HepG2 (cell line): ENCODE data around the gene PPP1R9A. TPM values are rescaled to one million over a fixed set of nuclear protein-coding genes. Genes with fewer than 3 reads are reported as not detected.

Experiments
- ATAC-seq: fragments of 200-7000 bp; cut with Tn5 transposase; 3 replicates; pipeline ENCODE4 v1.9.1; 2020; ENCODE audit warnings: mild to moderate bottlenecking, moderate library complexity
- BruUV-seq: library from RNA; stranded (reverse); fragments of 400-500 nt; replicated peaks from 2 replicates; lab custom pipeline; 2021; lab: Mats Ljungman, UMichigan
- CTCF ChIA-PET: fragments of 300-600 bp; formaldehyde crosslinking; extraction: SDS; loops from one replicate; lab custom pipeline; 2021; ENCODE audit warnings: low total read pairs, inconsistent platforms, low intra/inter-chr PET ratio; lab: Yijun Ruan, JAX
- POLR2A ChIA-PET: fragments of 350-600 bp; sonication (Branson Sonifier 250); formaldehyde crosslinking; loops from one replicate; lab custom pipeline; 2020; ENCODE audit warnings: antibody characterized with exemption, inconsistent platforms; lab: Yijun Ruan, JAX
- DNase-seq: peaks from one replicate; pipeline ENCODE4 v3.0.0-alpha.2; 2015; ENCODE audit warnings: low spot score
- FAIRE-seq: peaks from 3 replicates; lab custom pipeline; 2011; peaks lifted over from hg19 to GRCh38; lab: Jason Lieb, UNC
- H2AFZ ChIP-seq: one replicate; pipeline ENCODE4 v1.6.1; 2011; ENCODE audit warnings: low read length, inconsistent platforms
- H3K27ac ChIP-seq: fragments of 300-600 bp; 3 replicates; pipeline ENCODE4 v1.8.0; 2011; ENCODE audit warnings: mixed run types, mild to moderate bottlenecking, mixed read lengths, low read length, inconsistent platforms; ENCODE audit not compliant: insufficient read depth; ENCODE audit errors: extremely low read length
- H3K27me3 ChIP-seq, 2 experiments: fragments of 200-600 bp in 1 of 2; 2 replicates in 1 of 2; 3 replicates in 1 of 2; pipeline versions ENCODE4 v1.6.0 to v1.8.0; 2011; ENCODE audit warnings: low read length in 2 of 2, mild to moderate bottlenecking in 2 of 2, moderate library complexity in 2 of 2, inconsistent platforms in 1 of 2; ENCODE audit not compliant: insufficient read depth in 2 of 2, control insufficient read depth in 1 of 2
- H3K36me3 ChIP-seq, 2 experiments: fragments of 200-600 bp in 1 of 2; replicated peaks in 1 of 2; 2 replicates in 1 of 2; 3 replicates in 1 of 2; pipeline versions ENCODE4 v1.5.1 to v1.8.0; 2011; ENCODE audit warnings: low read length in 2 of 2, inconsistent platforms in 1 of 2; ENCODE audit not compliant: insufficient read depth in 2 of 2, control insufficient read depth in 1 of 2
- H3K4me1 ChIP-seq: 2 replicates; pipeline ENCODE4 v1.5.1; 2012; ENCODE audit warnings: low read length, inconsistent platforms; ENCODE audit not compliant: insufficient read depth
- H3K4me2 ChIP-seq: 2 replicates; pipeline ENCODE4 v1.6.0; 2011; ENCODE audit warnings: low read depth, low read length, inconsistent platforms
- H3K4me3 ChIP-seq, 3 experiments: fragments of 200-600 bp in 1 of 3; sonication (generic), shearing (Covaris generic) in 1 of 3; replicated peaks in 1 of 3; 2 replicates each; pipeline ENCODE4 v1.5.1; 2011 to 2016; ENCODE audit warnings: low read length in 3 of 3, inconsistent platforms in 2 of 3, low read depth in 2 of 3, mild to moderate bottlenecking in 2 of 3, control low read depth in 1 of 3, mixed read lengths in 1 of 3; ENCODE audit not compliant: insufficient read depth in 1 of 3
- H3K79me2 ChIP-seq: one replicate; pipeline ENCODE4 v1.6.1; 2011; ENCODE audit warnings: low read length, inconsistent platforms; ENCODE audit not compliant: insufficient read depth
- H3K9ac ChIP-seq: 2 replicates; pipeline ENCODE4 v1.6.0; 2011; ENCODE audit warnings: mild to moderate bottlenecking, low read depth, low read length, inconsistent platforms; ENCODE audit not compliant: insufficient read depth
- H3K9me3 ChIP-seq: 2 replicates; pipeline ENCODE4 v1.5.1; 2012; ENCODE audit warnings: mild to moderate bottlenecking, low read length
- H4K20me1 ChIP-seq: 2 replicates; pipeline ENCODE4 v1.6.0; 2011; ENCODE audit warnings: inconsistent platforms, mild to moderate bottlenecking, low read length, moderate library complexity; ENCODE audit not compliant: insufficient read depth
- CHD4 ChIP-seq: fragments of 200-600 bp; sonication (generic); IDR thresholded peaks from 2 replicates; pipeline ENCODE4 v1.7.0; 2017; ENCODE audit warnings: mild to moderate bottlenecking, low read length, borderline replicate concordance
- DRAP1 ChIP-seq: IDR thresholded peaks from 2 replicates; pipeline ENCODE4 v1.6.1; 2016; ENCODE audit warnings: missing genetic modification reagents, missing compliant biosample characterization
- JUNB ChIP-seq: sonication (generic); formaldehyde crosslinking; IDR thresholded peaks from 2 replicates; pipeline ENCODE4 v1.8.0; 2022; ENCODE audit warnings: missing genetic modification reagents, mild to moderate bottlenecking, borderline replicate concordance
- MATR3 ChIP-seq: sonication (generic); formaldehyde crosslinking; IDR thresholded peaks from 2 replicates; pipeline ENCODE4 v1.4.0; 2020; ENCODE audit warnings: missing genetic modification reagents
- MNT ChIP-seq: fragments of 450-650 bp; IDR thresholded peaks from 2 replicates; pipeline ENCODE4 v1.6.1; 2016
- RARA ChIP-seq: IDR thresholded peaks from 2 replicates; pipeline ENCODE4 v1.6.1; 2016; ENCODE audit warnings: missing genetic modification reagents, missing compliant biosample characterization
- SNAPC2 ChIP-seq: sonication (generic); formaldehyde crosslinking; IDR thresholded peaks from 2 replicates; pipeline ENCODE4 v1.8.1; 2022; ENCODE audit warnings: mild to moderate bottlenecking, missing genetic modification reagents
- YEATS2 ChIP-seq: sonication (generic); formaldehyde crosslinking; IDR thresholded peaks from 2 replicates; pipeline ENCODE4 v1.4.0; 2020; ENCODE audit warnings: missing genetic modification reagents, borderline replicate concordance
- ZBTB49 ChIP-seq: sonication (generic); formaldehyde crosslinking; IDR thresholded peaks from 2 replicates; pipeline ENCODE4 v1.4.0; 2020; ENCODE audit warnings: missing genetic modification reagents, borderline replicate concordance
- ZFP36L1 ChIP-seq: sonication (generic); formaldehyde crosslinking; IDR thresholded peaks from 2 replicates; pipeline ENCODE4 v1.8.0; 2022; ENCODE audit warnings: mild to moderate bottlenecking, missing genetic modification reagents, moderate library complexity
- ZFP41 ChIP-seq: sonication (generic); formaldehyde crosslinking; IDR thresholded peaks from 2 replicates; pipeline ENCODE4 v1.4.0; 2020; ENCODE audit warnings: mild to moderate bottlenecking, missing genetic modification reagents, borderline replicate concordance
- ZNF207 ChIP-seq: fragments of 450-650 bp; IDR thresholded peaks from 2 replicates; pipeline ENCODE4 v1.6.1; 2016; ENCODE audit warnings: antibody characterized with exemption, borderline replicate concordance
- ZNF329 ChIP-seq: sonication (generic); formaldehyde crosslinking; IDR thresholded peaks from 2 replicates; pipeline ENCODE4 v1.9.0; 2021; ENCODE audit warnings: low read depth, mild to moderate bottlenecking, missing genetic modification reagents
- ZNF331 ChIP-seq: sonication (generic); formaldehyde crosslinking; IDR thresholded peaks from 2 replicates; pipeline ENCODE4 v1.4.0; 2020; ENCODE audit warnings: missing genetic modification reagents
- ZNF446 ChIP-seq: sonication (generic); formaldehyde crosslinking; IDR thresholded peaks from 2 replicates; pipeline ENCODE4 v1.5.0; 2020; ENCODE audit warnings: mild to moderate bottlenecking, missing genetic modification reagents
- ZNF598 ChIP-seq: sonication (generic); formaldehyde crosslinking; IDR thresholded peaks from 2 replicates; pipeline ENCODE4 v1.5.1; 2020; ENCODE audit warnings: mild to moderate bottlenecking, missing genetic modification reagents, borderline replicate concordance
- ZNF619 ChIP-seq: sonication (generic); formaldehyde crosslinking; IDR thresholded peaks from 2 replicates; pipeline ENCODE4 v1.4.0; 2020; ENCODE audit warnings: mild to moderate bottlenecking, missing genetic modification reagents
- ZNF761 ChIP-seq: sonication (generic); formaldehyde crosslinking; conservative IDR thresholded peaks from 2 replicates; pipeline ENCODE4 v1.4.0; 2020; ENCODE audit warnings: mild to moderate bottlenecking, missing genetic modification reagents
- WGBS: methylation state at CpG from one replicate; pipeline ENCODE4 v1.1.6; 2017; ENCODE audit warnings: low lambda C conversion rate; 5-methylcytosine and 5-hydroxymethylcytosine counted together
- in situ Hi-C: cut with HindIII; loops from 2 replicates; pipeline ENCODE4 v1.10.0; 2017; ENCODE audit warnings: low pct_unique_long_range_greater_than_20kb; ENCODE audit not compliant: extremely low pct_ligation_motif_present
- intact Hi-C: fragments of 100-400 bp; cut with micrococcal nuclease; formaldehyde crosslinking; loops from one replicate; pipeline ENCODE4 v1.10.0; 2022; ENCODE audit not compliant: unreplicated experiment
- polyA plus RNA-seq, 8 experiments: library from polyadenylated mRNA; depleted of rRNA in 3 of 8; stranded (reverse) in 7 of 8; unstranded in 1 of 8; fragments of >200 nt; fragmentation: Illumina TruSeq in 4 of 8; extraction: Trizol in 4 of 8; gene quantifications; 2 replicates each; pipeline versions ENCODE4 v1.2.1 to v1.2.3, GENCODE V29; 2011 to 2016; ENCODE audit warnings: low read depth in 4 of 8, missing spikeins in 1 of 8, mixed read lengths in 1 of 8; ENCODE audit not compliant: insufficient read depth in 1 of 8
- total RNA-seq, 5 experiments: library from RNA; depleted of rRNA; stranded (reverse); fragments of >200 nt; fragmentation: Illumina TruSeq; extraction: Trizol; gene quantifications; 2 replicates each; pipeline ENCODE4 v1.2.3, GENCODE V29; 2016; ENCODE audit warnings: low read depth in 1 of 5

PPP1R9A gene
- total and polyA plus RNA-seq, 2 of the 13 experiments (the other 11 are each of a cell fraction or from before 2014, with no cell fraction given), result 11.4 to 31.9 TPM

GRCh38 chr7:95264363-95264891 is 357.0 kb downstream of the PPP1R9A start (continued):
- no peak for TF ChIP-seq ZFP36L1 (CRISPR knock-in tag)
- TF ChIP-seq DRAP1 (CRISPR knock-in tag), result no peak
- no peak for TF ChIP-seq YEATS2 (CRISPR knock-in tag)
- TF ChIP-seq ZBTB49 (CRISPR knock-in tag), result no peak
- no peak for TF ChIP-seq ZNF331
- TF ChIP-seq ZNF329 (CRISPR knock-in tag), result no peak

- no peak for ATAC-seq
- 94% methylated on average over 2 of the region's 2 CpGs for WGBS
- Histone ChIP-seq H2AFZ (no peak overlapping the region), H3K9ac (no peak overlapping the region), H3K9me3 (no peaks in the 10 kb centered on the region), H3K27me3 (no peaks in the 10 kb centered on the region), H4K20me1 (no peaks in the 10 kb centered on the region), H3K79me2 (no peaks in the 10 kb centered on the region), H3K4me1 (no peaks in the 10 kb centered on the region), H3K27ac (no peak overlapping the region), H3K36me3 (peaks cover 0 to 6% of the 10 kb centered on the region in 2 experiments; a peak in 2 of 5 replicates), H3K4me2 (no peak overlapping the region), H3K4me3 (no peak overlapping the region)
- CTCF ChIA-PET, result no interaction called here
- in situ Hi-C loops (loop anchor here (25.0 kb wide), 1 partner anchor 978 kb away; no protein-coding TSS in a partner anchor), intact Hi-C loops (no loop called here)
- POLR2A ChIA-PET, result no interaction called here
- no peak for DNase-seq
- no peak for FAIRE-seq
- BruUV-seq, result no TSS peak
- TF ChIP-seq CHD4, result no peak
- TF ChIP-seq ZNF446 (CRISPR knock-in tag), result no peak
- no peak for TF ChIP-seq ZFP41
- no peak for TF ChIP-seq ZNF619 (CRISPR knock-in tag)
- no peak for TF ChIP-seq ZNF761 (CRISPR knock-in tag)
- no peak for TF ChIP-seq RARA (CRISPR knock-in tag)
- TF ChIP-seq ZNF598 (CRISPR knock-in tag), result no peak
- no peak for TF ChIP-seq JUNB (CRISPR knock-in tag)
- no peak for TF ChIP-seq MNT
- TF ChIP-seq ZNF207, result no peak
- TF ChIP-seq SNAPC2 (CRISPR knock-in tag), result no peak
- TF ChIP-seq MATR3 (CRISPR knock-in tag), result no peak
Measured at GRCh38 chr7:95265634-95266033, 358.2 kb downstream of the PPP1R9A start.
